Measurements from ENCODE around the gene PCNA.
"Not testable (repeated sequence)": the region's sequence is repeated elsewhere in the genome, so short reads cannot be mapped to it uniquely, and the experiment has no call there.

PCNA gene

GRCh38 chr20:5095931-5096330 is 23.8 kb downstream of the PCNA start:
- no peak for DNase-seq

DNA sequence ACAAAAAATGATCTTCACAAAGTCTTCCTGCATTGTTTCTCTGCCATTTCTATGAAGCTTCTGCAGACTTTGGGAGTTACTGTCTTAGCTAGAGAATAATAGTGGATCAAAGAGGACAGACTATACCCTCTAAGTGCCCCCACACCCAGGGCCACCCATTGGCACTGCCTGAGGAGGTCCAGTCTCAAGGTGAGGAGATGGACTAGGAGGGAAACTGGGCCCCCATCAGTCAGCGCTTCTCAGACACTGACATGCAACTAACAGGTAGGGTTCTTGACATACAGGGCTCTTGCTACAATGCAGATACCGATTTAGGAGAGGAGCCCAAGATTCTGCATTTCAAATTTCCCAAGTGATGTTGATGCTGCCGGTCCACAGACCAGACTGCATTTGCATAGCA is 24.3 kb downstream of the PCNA start:
- DNase-seq, result no peak

GRCh38 chr20:5092765-5093339 is 26.9 kb downstream of the PCNA start:
- no peak for DNase-seq

DNA sequence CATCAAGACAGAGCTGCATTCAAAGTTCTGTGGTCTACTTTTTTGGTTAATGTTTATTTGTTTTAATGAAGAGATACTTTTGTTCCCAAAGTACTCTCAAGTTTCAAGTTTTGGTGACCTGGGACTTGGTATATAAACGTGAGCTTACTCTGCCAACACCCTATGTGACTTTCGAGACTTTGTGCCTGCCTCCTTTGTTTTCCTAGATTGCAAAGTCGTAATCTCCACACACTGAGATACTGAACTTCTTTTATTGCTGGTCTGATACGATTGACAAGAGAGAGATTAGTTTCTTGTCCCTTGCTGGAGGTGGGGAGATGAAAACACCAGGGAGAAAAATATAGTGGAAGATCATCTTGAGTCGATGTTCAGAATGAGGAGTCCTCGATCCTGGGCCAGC is 27.9 kb downstream of the PCNA start:
- no peak for DNase-seq

- DNase-seq, result no peak
These were observed 29.6 kb downstream of the PCNA start for GRCh38 chr20:5090191-5090590.

- DNase-seq, result no peak
These were observed 31.1 kb downstream of the PCNA start for GRCh38 chr20:5088688-5089087.

DNA sequence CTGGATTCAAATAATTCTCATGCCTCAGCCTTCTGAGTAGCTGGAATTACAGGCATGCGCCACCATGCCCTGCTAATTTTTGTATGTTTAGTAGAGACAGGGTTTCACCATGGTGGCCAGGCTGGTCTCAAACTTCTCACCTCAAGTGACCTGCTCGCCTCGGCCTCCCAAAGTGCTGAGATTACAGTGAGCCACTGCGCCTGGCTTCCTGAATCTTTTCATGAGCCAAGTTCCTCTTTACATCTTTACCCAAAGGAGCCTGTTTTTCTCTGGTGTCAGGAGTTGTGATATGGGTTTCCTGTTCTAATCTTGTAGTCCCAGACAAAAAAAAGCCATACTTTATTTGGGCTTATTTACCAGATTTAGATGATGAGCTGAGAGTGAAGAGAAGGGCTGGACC is 34.4 kb downstream of the PCNA start:
- no peak for DNase-seq

DNA sequence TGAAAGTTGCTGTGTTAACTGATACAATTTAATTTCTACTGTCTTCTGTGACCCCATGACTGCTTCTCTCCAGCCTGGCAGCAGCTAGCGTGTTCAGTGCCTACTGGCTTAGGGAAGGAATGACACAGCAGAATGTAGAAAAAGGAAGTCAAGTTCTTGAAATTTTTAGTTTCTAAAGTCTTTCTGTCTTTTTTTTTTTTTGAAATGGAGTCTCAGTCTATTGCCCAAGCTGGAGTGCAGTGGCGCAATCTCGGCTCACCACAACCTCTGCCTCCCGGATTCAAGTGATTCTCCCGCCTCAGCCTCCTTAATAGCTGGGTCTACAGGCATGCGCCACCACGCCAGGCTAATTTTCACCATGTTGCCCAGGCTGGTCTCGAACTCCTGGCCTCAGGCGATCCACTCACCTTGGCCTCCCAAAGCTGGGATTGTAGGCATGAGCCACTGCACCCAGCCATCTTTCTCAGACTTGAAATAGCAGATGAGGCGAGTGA is 39.3 kb downstream of the PCNA start:
- DNase-seq, result no peak

DNA sequence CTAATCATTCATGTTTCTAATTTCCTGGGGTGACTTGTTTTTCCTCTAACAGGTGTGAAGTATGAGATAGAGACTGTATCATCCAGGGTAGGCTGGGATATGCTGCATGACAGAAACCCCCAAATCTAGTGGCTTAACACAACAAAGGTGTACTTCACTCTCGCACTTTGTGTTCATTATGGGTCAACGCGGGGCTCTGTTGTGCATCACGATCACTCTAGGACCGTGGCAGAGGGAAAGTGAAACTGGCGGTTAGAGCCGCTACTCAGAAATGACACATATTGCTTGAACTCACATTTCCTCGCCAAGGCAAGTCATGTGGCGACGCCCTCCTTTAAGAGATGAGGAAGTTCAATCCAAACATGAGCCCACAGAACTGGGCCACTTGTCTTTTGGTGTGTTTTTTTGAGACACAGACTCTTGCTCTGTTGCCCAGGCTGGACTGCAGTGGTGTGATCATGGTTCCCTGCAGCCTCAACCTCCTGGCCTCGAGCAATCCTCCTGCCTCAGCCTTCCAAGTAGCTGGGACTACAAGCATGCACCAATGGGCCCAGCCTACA is 41.3 kb downstream of the PCNA start:
- peak; percentile 57 for DNase-seq

- no peak for DNase-seq
These were observed 41.9 kb downstream of the PCNA start for GRCh38 chr20:5077761-5078387.

DNA sequence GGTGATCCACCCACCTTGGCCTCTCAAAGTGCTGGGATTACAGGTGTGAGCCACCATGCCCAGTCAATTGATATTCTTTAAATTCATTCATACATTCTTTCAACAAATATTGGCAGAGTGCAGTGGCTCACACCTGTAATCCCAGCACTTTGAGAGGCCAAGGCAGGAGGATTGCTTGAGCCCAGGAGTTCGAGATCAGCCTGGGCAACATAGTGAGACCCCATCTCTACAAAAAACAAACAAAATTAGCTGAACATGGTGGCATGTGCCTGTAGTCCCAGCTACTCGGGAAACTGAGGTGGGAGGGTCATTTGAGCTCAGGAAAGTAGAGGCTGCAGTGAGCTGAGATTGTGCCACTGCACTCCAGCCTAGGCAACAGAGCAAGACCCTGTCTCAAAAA is 42.8 kb downstream of the PCNA start:
- not testable (repeated sequence) for DNase-seq

DNA sequence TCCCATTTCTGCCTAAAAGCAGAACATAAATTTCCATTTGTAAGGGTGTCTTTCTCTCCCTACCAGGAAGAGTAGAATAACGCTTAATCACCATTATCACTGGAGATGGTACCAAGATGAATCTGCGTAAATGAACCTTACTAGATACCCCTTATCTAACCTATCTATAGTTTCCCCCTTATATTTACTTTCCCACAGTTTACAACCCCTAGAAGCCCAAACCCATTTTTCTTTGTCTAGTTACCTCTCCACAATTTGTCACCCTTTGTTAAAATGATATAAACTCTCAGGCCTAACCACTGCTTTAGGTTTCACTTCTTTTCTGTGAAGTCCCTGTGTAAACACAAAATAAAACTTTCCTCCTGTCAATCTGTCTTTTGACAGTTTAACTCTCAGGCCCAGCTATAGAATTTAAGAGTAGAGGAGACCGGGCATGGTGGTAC is 45.5 kb downstream of the PCNA start:
- no peak for DNase-seq

DNA sequence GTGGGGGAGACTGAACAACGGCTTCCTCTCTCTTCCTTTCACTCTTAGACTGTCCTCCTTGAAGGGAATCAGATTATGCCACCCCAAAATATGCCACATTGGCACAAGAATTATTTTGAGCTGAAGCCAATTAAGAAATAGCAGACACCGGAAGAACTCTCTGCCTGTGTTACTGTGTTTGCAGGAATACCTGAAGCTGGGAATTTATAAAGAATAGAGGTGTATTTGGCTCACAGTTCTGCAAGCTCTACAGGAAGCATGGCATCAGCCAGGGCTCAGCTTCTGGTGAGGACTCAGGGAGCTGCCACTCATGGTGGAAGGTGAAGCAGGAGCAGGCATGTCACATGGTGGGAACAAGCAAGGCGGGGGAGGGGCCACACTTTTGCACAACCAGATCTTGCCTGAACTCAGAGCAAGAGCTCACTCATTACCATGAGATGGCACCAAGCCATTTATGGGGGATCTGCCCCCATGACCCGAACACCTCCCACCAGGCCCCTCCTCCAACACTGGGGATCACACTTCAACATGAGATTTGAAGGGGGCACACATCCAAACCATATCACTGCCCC is 46.0 kb downstream of the PCNA start:
- no peak for DNase-seq

DNA sequence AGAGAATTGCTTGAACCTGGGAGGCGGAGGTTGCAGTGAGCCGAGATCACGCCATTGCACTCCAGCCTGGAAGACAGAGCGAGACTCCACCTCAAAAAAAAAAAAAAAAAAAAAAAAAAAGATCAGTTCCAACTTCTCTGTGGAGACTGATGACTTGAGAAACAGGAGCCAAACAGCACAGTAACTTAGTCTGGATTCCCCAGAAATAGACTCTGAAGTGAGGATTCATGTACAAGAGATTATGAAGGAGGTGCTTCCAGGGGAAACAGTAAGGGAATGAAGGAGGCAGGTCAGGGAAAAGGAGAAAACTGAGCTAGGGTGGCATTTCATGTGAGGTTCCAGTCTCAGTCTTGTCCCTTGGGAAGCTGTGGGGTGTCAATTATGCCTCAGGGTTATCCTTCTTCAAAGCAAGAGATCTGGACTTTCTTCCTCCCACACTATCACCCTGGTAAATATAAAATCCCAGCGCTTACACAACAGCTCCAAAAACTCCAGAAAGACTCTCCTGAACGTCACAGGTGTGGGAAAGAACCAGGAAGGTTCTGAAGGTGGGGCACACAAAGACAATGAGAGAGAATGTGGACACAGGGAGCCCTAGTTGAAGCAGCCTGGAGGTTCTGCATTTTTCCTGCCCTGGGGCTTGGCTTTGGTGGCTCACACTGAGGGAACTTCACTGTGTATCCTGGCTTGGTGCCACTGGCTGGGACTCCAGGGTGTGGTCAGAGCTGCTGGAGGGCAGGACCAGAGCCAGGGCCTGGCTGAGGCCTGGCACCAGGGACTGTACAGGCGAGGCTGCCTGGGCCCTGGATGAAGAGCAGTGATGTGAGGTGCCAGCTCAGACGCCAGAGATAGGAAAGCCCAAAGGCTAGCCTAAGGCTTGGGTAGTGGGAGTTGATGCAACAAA is 46.8 kb downstream of the PCNA start:
- no peak for DNase-seq

DNA sequence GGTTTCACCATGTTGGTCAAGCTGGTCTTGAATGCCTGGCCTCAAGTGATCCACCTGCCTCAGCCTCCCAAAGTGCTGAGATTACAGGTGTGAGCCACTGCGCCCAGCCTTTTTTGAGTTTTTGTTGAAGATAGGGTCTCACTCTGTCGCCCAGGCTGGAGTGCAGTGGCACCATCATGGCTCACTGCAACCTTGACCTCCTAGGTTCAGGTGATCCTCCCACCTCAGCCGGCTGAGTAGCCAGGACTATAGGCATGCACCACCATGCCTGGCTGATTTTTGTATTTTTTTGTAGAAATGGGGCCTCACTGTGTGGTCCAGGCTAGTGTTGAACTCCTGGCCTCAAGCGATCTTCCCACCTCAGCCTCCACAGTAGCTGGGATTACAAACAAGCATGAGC is 47.8 kb downstream of the PCNA start:
- not testable (repeated sequence) for DNase-seq

DNA sequence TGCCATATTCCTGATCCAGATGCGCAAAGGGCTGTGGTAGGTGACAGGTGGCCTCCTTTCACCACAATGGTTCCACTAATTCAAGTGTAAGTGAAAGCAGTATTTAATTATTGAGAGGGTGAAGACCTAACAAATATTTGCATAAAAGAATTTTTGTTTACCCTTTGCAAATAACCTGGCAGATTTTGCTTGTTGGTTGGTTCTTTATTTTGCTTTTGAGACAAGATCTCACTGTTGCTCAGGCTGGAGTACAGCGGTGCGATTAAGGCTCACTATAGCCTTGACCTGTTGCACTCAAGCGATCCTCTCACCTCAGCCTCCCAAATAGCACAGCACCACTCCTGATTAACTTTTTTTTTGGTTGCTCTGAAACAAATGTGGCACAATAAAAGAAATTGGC is 49.2 kb downstream of the PCNA start:
- DNase-seq, result no peak

DNA sequence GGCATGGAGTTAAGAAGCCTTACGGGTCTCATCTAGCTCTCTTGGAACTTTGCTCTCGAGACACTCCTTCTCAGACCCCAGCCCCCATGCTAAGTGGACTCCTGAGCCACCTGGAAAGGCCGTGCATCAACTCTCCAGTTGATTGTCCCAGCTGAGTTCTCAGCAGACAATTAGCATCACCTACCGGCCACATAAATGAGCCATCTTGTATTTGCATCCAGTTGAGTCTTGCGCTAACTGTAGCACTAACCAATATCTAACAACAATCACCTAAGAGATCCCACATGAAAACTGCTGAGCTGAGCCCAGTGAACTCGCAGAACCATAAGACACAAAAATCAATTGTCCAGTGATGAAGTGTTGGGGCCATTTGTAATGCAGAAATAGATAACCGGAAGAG is 49.7 kb downstream of the PCNA start:
- no peak for DNase-seq

- DNase-seq, result no peak
These were observed 50.5 kb downstream of the PCNA start for GRCh38 chr20:5069141-5069806.

DNA sequence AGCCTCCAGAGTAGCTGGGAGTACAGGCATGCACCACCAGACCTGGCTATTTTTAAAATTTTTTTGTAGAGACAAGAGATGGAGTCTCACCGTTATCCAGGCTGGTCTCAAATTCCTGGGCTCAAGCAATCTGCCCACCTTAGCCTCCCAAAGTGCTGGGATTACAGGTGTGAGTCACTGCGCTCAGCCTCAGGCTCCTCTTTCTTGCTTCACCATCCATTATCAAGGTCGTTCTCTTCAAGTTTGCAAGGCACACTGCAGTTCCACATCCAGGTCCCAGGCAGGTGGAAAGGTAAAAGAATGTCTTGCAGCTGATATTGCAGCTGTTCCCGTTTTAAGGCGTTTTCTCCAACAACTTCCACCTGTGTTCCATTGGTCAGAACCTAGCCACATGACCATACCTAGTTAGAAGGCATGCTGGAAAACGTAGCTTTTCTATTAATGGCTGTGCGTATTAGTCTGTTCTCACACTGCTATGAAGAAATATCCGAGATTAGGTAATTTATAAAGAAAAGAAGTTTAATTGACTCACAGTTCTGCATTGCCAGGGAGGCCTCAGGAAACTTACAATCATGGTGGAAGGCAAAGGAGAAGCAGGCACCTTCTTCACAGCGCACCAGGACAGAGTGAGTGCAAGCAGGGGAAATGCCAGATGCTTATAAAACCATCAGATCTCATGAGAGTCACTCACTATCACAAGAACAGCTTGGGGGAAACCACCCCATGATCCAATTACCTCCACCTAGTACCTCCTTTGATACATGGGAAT is 51.7 kb downstream of the PCNA start:
- DNase-seq, result no peak

DNA sequence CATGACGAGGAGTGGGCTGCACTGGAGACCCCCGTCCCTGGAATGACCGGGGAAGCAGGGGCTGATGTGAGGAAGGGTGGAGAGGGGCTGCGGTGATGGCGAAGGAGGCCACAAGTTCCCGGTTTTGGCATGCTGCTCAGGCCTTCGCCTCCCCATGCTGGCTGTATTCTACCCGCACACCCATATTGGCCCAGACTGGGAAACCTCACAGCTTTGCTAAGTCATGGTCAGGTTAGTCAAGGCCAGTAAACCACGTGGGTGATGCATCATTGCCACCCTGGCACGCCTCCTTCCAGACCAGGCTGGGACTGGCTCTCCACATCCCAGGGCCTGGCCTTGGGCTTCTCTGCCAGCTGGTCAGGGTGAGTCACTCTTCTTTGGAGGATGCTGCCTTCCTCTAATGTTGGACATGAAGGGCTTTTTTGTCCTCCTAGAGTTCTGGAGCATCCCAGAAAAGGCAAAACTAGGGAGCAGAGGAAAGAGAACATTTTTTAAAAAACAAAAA is 53.8 kb downstream of the PCNA start:
- DNase-seq, result no peak

DNA sequence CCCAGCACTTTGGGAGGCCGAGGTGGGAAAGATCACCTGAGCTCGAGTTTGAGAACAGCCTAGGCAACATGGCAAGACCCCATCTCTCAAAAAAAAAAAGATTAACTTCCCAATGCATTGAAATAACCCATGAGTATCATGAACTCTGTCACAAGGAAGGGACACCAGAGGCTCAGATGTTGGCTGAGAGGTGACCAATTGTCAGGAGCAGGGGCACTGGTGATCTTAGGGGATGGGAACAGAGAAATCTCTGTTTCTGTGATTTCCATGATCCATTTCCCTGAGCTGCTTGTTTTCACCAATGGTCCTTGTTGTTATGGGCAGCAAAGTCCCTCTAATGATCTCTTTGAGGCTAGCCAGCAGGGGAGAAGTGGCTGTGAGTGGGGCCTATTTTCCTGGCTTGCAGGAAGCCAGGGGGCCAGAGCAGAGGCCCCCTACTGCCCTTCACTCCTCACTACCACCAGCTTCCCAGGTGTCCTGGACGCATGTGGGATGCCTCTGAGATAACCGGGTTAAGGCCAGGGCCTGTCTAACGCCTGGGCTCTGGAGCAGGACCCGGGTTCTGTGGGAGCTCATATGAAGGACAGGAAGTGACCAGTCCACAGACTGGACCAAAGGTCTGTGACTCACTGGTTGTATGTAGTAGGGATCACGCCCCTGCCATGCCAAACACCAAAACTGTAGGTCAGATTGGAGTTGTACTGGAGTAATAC is 54.4 kb downstream of the PCNA start:
- DNase-seq, result no peak

Measured in stimulated activated CD4-positive, alpha-beta T cell treated with anti-CD3 and anti-CD28 coated beads, Interleukin-12 subunit alpha, Interleukin-12 subunit beta, amount 100 ng/mL, for 4 hours (primary cell).